ENCODE measurements around the gene NR1I2.

NR1I2 gene

DNA sequence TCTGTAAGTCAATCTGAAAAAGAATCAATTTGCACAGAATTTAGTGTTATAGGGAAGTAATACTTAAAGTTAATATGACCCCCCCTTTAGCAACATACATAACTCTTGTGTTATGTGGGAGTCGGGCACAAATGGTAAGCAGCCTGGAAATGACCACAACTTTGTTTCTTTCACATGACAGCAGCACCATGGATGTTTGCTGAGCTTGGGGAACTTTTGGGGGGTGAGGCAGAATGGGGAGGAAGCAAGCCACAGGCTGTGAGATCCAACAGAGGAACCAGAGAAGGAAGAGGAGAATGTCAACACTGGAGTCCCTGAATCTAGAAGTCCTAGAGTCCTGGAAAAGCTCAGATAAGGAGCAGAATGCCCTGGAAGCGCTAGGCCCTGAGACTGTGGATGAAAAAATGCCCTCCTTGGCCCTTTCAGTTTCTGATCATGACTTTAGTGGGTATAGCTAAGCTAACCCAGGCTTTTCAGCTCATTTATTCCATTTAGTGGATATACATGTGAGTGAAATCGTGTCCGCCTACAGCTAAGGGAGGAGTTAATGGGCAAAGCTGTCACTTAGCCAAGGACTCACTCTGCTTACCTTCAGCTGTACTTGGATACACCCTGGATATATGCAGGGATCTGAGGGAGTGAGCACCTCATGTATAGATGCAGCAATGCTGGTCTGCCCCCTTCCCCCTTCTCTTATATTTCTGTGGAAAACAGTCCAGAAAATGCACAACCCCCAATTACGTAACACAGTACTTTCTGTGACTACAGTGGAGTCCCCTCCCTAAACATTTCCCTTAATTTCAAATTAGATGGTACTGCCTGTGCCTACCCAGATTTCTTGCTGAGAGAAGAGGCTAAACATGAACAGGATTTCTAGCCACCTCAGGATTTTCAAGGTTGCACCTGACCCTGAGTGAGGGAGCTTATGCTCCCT, 40.0 kb upstream of the NR1I2 start:
- no peaks in the 10 kb centered on the region for H4K20me1 ChIP-seq (ENCODE audit: control insufficient read depth, insufficient read depth, low read depth, low read length)
- no peaks in the 10 kb centered on the region for H3K79me2 ChIP-seq (ENCODE audit: control insufficient read depth, low read length)
- no peak overlapping the region for H3K4me2 ChIP-seq (ENCODE audit: low read length)
- H3K4me1 ChIP-seq (ENCODE audit: control insufficient read depth, low read length) = no peaks in the 10 kb centered on the region
- peaks cover 18% of the 10 kb centered on the region for H3K27me3 ChIP-seq (ENCODE audit: control insufficient read depth, low read length)
- no peaks in the 10 kb centered on the region for H3F3A ChIP-seq (ENCODE audit: control insufficient read depth, insufficient read depth)
- no peaks in the 10 kb centered on the region for H3K9me3 ChIP-seq (ENCODE audit: control insufficient read depth, insufficient read depth, low read length)
- H3K36me3 ChIP-seq (ENCODE audit: control insufficient read depth, low read length) = no peaks in the 10 kb centered on the region
- no peak overlapping the region for H3K4me3 ChIP-seq (ENCODE audit: low read length)
- TF ChIP-seq EZH2phosphoT487 (IDR thresholded peaks at IDR 0.05; ENCODE audit: borderline replicate concordance, low read length) = no peak
- TF ChIP-seq CTCF (IDR thresholded peaks at IDR 0.05; ENCODE audit: low read depth, low read length, poor library complexity, severe bottlenecking) = no peak
- no peak overlapping the region for H3K27ac ChIP-seq (ENCODE audit: low read depth, low read length)
- no peaks in the 10 kb centered on the region for H3K9me2 ChIP-seq (replicated peaks; ENCODE audit: control insufficient read depth, low read length)

DNA sequence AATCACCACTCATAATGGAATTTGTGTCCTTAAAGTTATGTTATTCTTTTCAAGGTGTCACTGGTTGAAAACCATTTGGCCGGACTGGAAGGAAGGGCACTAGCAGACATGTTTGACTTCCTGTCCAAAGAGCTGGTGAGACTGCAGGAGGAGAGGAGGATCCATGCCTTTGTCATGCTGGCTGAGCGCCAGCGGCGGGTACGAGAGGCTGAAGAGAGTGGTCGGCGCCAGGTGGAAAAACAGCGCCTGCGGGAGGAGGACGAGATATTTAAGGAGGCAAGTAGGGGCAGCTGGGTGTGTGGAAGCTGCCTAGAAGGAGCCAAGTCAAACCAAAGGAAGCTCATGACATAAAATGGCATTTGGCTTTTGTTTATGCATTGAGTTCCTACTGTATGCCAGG, 38.0 kb upstream of the NR1I2 start:
- Histone ChIP-seq H3F3A (ENCODE audit: control insufficient read depth, insufficient read depth) (no peaks in the 10 kb centered on the region), H3K79me2 (ENCODE audit: control insufficient read depth, low read length) (no peaks in the 10 kb centered on the region), H3K4me2 (ENCODE audit: low read length) (no peak overlapping the region), H3K36me3 (ENCODE audit: control insufficient read depth, low read length) (no peaks in the 10 kb centered on the region), H3K27ac (ENCODE audit: low read depth, low read length) (no peak overlapping the region), H3K4me1 (ENCODE audit: control insufficient read depth, low read length) (no peaks in the 10 kb centered on the region), H3K9me2 (replicated peaks; ENCODE audit: control insufficient read depth, low read length) (no peaks in the 10 kb centered on the region), H3K27me3 (ENCODE audit: control insufficient read depth, low read length) (peaks cover 21% of the 10 kb centered on the region), H3K4me3 (ENCODE audit: low read length) (no peak overlapping the region), H4K20me1 (ENCODE audit: control insufficient read depth, insufficient read depth, low read depth, low read length) (no peaks in the 10 kb centered on the region), H3K9me3 (ENCODE audit: control insufficient read depth, insufficient read depth, low read length) (no peaks in the 10 kb centered on the region)
- TF ChIP-seq CTCF (IDR thresholded peaks at IDR 0.05; ENCODE audit: low read depth, low read length, poor library complexity, severe bottlenecking) (no peak), EZH2phosphoT487 (IDR thresholded peaks at IDR 0.05; ENCODE audit: borderline replicate concordance, low read length) (no peak)

DNA sequence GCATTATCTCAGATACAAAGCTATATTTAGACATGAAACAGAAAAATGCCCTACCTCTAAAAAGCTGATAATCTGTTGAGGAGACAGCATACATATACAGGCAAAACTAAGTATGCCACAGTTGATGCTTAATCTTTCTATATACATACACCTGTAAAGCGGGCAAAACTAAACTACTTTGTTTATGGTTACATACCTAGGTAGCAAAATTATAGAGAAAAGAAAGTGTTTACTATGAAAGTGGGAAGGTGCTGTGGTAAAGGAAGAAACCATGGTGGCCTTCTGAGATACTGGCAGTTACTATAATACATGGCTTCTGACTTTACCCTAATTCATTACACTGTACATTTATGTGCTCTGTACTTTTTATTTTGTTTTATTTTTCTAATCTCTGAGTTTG, 36.0 kb upstream of the NR1I2 start:
- Histone ChIP-seq H3K9me3 (ENCODE audit: control insufficient read depth, insufficient read depth, low read length) (no peaks in the 10 kb centered on the region), H3K4me2 (ENCODE audit: low read length) (no peak overlapping the region), H3K36me3 (ENCODE audit: control insufficient read depth, low read length) (no peaks in the 10 kb centered on the region), H3K79me2 (ENCODE audit: control insufficient read depth, low read length) (no peaks in the 10 kb centered on the region), H3K27me3 (ENCODE audit: control insufficient read depth, low read length) (peaks cover 15% of the 10 kb centered on the region), H3K9me2 (replicated peaks; ENCODE audit: control insufficient read depth, low read length) (no peaks in the 10 kb centered on the region), H3K27ac (ENCODE audit: low read depth, low read length) (no peak overlapping the region), H3K4me3 (ENCODE audit: low read length) (no peak overlapping the region), H4K20me1 (ENCODE audit: control insufficient read depth, insufficient read depth, low read depth, low read length) (no peaks in the 10 kb centered on the region), H3K4me1 (ENCODE audit: control insufficient read depth, low read length) (no peaks in the 10 kb centered on the region), H3F3A (ENCODE audit: control insufficient read depth, insufficient read depth) (no peaks in the 10 kb centered on the region)
- TF ChIP-seq EZH2phosphoT487 (IDR thresholded peaks at IDR 0.05; ENCODE audit: borderline replicate concordance, low read length) (no peak), CTCF (IDR thresholded peaks at IDR 0.05; ENCODE audit: low read depth, low read length, poor library complexity, severe bottlenecking) (no peak)
